ENCODE measurements around the gene ICA1. TPM values are rescaled to one million over a fixed set of nuclear protein-coding genes. Genes with fewer than 3 reads are reported as not detected.

Gene ICA1
- total and polyA plus RNA-seq, 2 of the 13 experiments (the other 11 are each of a cell fraction or from before 2014, with no cell fraction given) = 0.29 TPM; not detected in 1

DNA sequence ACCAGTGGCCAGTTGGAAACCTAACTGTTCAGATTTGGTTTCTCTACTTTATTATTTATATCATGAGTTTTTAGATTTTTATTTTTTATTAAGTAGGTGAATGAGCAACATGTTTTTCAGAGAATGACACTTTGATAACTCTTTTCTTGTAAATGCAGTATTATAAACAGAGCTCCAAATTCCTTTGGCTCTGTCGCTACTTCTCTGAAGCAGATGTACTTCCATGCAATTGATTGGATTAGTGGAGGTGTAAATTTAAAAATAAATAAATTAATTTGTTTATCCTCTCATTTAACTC, 34.3 kb upstream of the ICA1 start:
- Histone ChIP-seq H4K20me1 (ENCODE audit: insufficient read depth, low read length) (no peaks in the 10 kb centered on the region), H3K4me2 (ENCODE audit: low read depth, low read length) (no peak overlapping the region), H3K9ac (ENCODE audit: insufficient read depth, low read depth, low read length) (no peak overlapping the region), H2AFZ (ENCODE audit: low read length) (no peak overlapping the region), H3K4me1 (ENCODE audit: insufficient read depth, low read length) (no peaks in the 10 kb centered on the region), H3K27ac (ENCODE audit: extremely low read length, insufficient read depth, low read length) (no peak overlapping the region), H3K79me2 (ENCODE audit: insufficient read depth, low read length) (no peaks in the 10 kb centered on the region), H3K36me3 (replicated peaks in 1 of 2; ENCODE audit: control insufficient read depth in 1 of 2, insufficient read depth in 2 of 2, low read length in 2 of 2) (no peaks in the 10 kb centered on the region), H3K9me3 (ENCODE audit: low read length) (no peaks in the 10 kb centered on the region), H3K27me3 (ENCODE audit: control insufficient read depth in 1 of 2, insufficient read depth in 2 of 2, low read length in 2 of 2) (no peaks in the 10 kb centered on the region), H3K4me3 (replicated peaks in 1 of 3; ENCODE audit: insufficient read depth in 1 of 3, low read depth in 2 of 3, low read length in 3 of 3) (no peak overlapping the region)
- FAIRE-seq = no peak
- no peak for ATAC-seq
- no peak for TF ChIP-seq RARG (CRISPR knock-in tag; IDR thresholded peaks at IDR 0.05; ENCODE audit: low read depth)
- no peak for TF ChIP-seq ZNF7 (CRISPR knock-in tag; IDR thresholded peaks at IDR 0.05)
- TF ChIP-seq, protein P1, sequence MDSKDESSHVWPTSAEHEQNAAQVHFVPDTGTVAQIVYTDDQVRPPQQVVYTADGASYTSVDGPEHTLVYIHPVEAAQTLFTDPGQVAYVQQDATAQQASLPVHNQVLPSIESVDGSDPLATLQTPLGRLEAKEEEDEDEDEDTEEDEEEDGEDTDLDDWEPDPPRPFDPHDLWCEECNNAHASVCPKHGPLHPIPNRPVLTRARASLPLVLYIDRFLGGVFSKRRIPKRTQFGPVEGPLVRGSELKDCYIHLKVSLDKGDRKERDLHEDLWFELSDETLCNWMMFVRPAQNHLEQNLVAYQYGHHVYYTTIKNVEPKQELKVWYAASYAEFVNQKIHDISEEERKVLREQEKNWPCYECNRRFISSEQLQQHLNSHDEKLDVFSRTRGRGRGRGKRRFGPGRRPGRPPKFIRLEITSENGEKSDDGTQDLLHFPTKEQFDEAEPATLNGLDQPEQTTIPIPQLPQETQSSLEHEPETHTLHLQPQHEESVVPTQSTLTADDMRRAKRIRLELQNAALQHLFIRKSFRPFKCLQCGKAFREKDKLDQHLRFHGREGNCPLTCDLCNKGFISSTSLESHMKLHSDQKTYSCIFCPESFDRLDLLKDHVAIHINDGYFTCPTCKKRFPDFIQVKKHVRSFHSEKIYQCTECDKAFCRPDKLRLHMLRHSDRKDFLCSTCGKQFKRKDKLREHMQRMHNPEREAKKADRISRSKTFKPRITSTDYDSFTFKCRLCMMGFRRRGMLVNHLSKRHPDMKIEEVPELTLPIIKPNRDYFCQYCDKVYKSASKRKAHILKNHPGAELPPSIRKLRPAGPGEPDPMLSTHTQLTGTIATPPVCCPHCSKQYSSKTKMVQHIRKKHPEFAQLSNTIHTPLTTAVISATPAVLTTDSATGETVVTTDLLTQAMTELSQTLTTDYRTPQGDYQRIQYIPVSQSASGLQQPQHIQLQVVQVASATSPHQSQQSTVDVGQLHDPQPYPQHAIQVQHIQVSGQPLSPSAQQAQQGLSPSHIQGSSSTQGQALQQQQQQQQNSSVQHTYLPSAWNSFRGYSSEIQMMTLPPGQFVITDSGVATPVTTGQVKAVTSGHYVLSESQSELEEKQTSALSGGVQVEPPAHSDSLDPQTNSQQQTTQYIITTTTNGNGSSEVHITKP (CRISPR knock-in tag; IDR thresholded peaks at IDR 0.05; ENCODE audit: low read depth) = no peak
- no peak for TF ChIP-seq ZNF703 (CRISPR knock-in tag; IDR thresholded peaks at IDR 0.05; ENCODE audit: borderline replicate concordance)
- TF ChIP-seq KDM1A (CRISPR knock-in tag; IDR thresholded peaks at IDR 0.05) = no peak
- no peak for TF ChIP-seq NFE2L2 (IDR thresholded peaks at IDR 0.05; ENCODE audit: low read length)
- TF ChIP-seq, protein P2, sequence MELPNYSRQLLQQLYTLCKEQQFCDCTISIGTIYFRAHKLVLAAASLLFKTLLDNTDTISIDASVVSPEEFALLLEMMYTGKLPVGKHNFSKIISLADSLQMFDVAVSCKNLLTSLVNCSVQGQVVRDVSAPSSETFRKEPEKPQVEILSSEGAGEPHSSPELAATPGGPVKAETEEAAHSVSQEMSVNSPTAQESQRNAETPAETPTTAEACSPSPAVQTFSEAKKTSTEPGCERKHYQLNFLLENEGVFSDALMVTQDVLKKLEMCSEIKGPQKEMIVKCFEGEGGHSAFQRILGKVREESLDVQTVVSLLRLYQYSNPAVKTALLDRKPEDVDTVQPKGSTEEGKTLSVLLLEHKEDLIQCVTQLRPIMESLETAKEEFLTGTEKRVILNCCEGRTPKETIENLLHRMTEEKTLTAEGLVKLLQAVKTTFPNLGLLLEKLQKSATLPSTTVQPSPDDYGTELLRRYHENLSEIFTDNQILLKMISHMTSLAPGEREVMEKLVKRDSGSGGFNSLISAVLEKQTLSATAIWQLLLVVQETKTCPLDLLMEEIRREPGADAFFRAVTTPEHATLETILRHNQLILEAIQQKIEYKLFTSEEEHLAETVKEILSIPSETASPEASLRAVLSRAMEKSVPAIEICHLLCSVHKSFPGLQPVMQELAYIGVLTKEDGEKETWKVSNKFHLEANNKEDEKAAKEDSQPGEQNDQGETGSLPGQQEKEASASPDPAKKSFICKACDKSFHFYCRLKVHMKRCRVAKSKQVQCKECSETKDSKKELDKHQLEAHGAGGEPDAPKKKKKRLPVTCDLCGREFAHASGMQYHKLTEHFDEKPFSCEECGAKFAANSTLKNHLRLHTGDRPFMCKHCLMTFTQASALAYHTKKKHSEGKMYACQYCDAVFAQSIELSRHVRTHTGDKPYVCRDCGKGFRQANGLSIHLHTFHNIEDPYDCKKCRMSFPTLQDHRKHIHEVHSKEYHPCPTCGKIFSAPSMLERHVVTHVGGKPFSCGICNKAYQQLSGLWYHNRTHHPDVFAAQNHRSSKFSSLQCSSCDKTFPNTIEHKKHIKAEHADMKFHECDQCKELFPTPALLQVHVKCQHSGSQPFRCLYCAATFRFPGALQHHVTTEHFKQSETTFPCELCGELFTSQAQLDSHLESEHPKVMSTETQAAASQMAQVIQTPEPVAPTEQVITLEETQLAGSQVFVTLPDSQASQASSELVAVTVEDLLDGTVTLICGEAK (IDR thresholded peaks at IDR 0.05) = no peak
- TF ChIP-seq, protein P2 (CRISPR knock-in tag; IDR thresholded peaks at IDR 0.05) = no peak
- no peak for TF ChIP-seq ZNF841 (CRISPR knock-in tag; IDR thresholded peaks at IDR 0.05; ENCODE audit: borderline replicate concordance)
- 17% methylated on average over 1 of the region's 1 CpG for WGBS (ENCODE audit: low lambda C conversion rate)
- BruUV-seq (replicated peaks) = no TSS peak
- intact Hi-C loops (cut with micrococcal nuclease; ENCODE audit: unreplicated experiment) = loop anchor here (5.0 kb wide), 1 partner anchor 79 kb away; no protein-coding TSS in a partner anchor
- DNase-seq (ENCODE audit: low spot score) = no peak
- in situ Hi-C loops (cut with HindIII; ENCODE audit: extremely low pct_ligation_motif_present, low pct_unique_long_range_greater_than_20kb) = no loop called here
- ChIA-PET CTCF (ENCODE audit: low intra/inter-chr PET ratio, low total read pairs) (interaction anchor here (0.9 to 1.4 kb wide), 2 partner anchors 19 to 872 kb away, joined by 4 to 8 read pairs; no protein-coding TSS in a partner anchor), POLR2A (no interaction called here)
